ENCODE data around the gene DENND10. TPM values are rescaled to one million over a fixed set of nuclear protein-coding genes. Genes with fewer than 3 reads are reported as not detected.
"Not testable (repeated sequence)": the region's sequence is repeated elsewhere in the genome, so short reads cannot be mapped to it uniquely, and the experiment has no call there.

DENND10 gene
- total and polyA plus RNA-seq, 4 donors: 17.9 to 37.7 (median 27.3) TPM

DNA sequence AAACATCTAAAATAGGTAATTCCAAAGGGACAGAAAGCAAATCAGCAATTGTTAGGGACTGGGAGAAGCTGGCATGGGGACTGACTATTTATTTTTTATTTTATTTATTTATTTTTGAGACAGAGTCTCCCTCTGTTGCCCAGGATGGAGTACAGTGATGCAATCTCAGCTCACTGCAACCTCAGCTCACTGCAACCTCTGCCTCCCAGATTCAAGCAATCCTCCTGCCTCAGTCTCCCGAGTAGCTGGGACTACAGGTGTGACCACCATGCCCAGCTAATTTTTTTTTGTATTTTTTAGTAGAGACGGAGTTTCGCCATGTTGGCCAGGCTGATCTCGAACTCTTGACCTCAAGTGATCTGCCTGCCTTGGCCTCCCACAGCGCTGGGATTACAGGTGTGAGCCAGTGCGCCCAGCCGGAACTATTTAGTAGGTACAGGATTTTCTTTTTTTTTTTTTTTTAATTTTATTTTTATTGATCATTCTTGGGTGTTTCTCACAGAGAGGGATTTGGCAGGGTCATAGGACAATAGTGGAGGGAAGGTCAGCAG is 77.0 kb downstream of the DENND10 start:
- not testable (repeated sequence) for H3K4me3 ChIP-seq (ENCODE audit: low read depth in 1 of 3, low read length in 3 of 3); H3K27ac ChIP-seq (ENCODE audit: low read depth in 1 of 2, low read length in 2 of 2); H3K9me3 ChIP-seq (ENCODE audit: control insufficient read depth in 4 of 4, low read length in 3 of 4)

DNA sequence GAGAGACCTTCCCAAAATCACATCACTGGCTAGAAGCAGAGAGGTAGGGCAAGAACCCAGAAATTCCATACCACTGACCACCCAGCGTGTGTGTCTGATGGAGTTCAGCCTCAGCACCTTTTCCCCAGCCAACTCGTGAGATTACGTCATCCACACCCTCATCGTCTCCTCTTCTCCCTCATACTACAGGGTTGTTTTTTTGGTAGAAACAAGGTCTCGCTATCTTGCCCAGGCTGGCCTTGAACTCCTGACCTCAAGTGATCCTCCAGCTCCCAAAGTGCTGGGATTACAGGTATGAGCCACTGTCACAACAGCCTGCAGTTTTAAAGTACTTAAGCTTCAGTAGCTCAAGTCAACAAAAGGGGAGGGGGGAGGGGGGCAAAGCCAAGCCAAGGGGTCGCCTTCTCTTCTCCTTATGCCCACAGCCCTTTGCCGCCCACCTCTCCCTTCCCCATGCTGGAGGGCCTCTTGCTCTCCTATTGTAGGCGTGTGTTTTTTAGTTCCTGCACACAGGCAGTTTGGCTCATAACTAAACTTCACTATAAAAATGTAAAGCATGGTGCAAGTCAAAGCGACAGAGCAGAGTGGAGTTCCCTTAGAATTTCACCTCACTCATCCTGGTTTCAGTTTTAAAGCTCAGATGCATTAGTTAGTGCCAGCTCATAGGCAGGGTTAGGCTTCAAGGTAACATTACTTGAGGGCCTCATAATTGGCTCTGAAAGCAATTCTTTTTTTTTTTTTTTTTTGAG is 79.9 kb downstream of the DENND10 start:
- H3K4me1 ChIP-seq (ENCODE audit: control insufficient read depth in 4 of 4, insufficient read depth in 4 of 4, low read length in 3 of 4): peaks cover 0 to 4% (median 1%) of the 10 kb centered on the region in 4 donors
- no peaks in the 10 kb centered on the region for H3K36me3 ChIP-seq (ENCODE audit: control insufficient read depth in 4 of 4, insufficient read depth in 3 of 4, low read depth in 1 of 4, low read length in 3 of 4)
- TF ChIP-seq, protein P1, sequence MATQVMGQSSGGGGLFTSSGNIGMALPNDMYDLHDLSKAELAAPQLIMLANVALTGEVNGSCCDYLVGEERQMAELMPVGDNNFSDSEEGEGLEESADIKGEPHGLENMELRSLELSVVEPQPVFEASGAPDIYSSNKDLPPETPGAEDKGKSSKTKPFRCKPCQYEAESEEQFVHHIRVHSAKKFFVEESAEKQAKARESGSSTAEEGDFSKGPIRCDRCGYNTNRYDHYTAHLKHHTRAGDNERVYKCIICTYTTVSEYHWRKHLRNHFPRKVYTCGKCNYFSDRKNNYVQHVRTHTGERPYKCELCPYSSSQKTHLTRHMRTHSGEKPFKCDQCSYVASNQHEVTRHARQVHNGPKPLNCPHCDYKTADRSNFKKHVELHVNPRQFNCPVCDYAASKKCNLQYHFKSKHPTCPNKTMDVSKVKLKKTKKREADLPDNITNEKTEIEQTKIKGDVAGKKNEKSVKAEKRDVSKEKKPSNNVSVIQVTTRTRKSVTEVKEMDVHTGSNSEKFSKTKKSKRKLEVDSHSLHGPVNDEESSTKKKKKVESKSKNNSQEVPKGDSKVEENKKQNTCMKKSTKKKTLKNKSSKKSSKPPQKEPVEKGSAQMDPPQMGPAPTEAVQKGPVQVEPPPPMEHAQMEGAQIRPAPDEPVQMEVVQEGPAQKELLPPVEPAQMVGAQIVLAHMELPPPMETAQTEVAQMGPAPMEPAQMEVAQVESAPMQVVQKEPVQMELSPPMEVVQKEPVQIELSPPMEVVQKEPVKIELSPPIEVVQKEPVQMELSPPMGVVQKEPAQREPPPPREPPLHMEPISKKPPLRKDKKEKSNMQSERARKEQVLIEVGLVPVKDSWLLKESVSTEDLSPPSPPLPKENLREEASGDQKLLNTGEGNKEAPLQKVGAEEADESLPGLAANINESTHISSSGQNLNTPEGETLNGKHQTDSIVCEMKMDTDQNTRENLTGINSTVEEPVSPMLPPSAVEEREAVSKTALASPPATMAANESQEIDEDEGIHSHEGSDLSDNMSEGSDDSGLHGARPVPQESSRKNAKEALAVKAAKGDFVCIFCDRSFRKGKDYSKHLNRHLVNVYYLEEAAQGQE (IDR thresholded peaks at IDR 0.05): no peak
- TF ChIP-seq FOXA1 (IDR thresholded peaks at IDR 0.05) (no peak), JUND (IDR thresholded peaks at IDR 0.05) (no peak)
- H3K9ac ChIP-seq (ENCODE audit: low read depth in 1 of 2, low read length in 2 of 2): no peak overlapping the region
- H3K9me3 ChIP-seq (ENCODE audit: control insufficient read depth in 4 of 4, low read length in 3 of 4): no peaks in the 10 kb centered on the region
- H3K27ac ChIP-seq (ENCODE audit: low read depth in 1 of 2, low read length in 2 of 2): no peak overlapping the region
- 83% methylated on average over 9 of the region's 9 CpGs for WGBS
- H3K4me3 ChIP-seq (ENCODE audit: low read depth in 1 of 3, low read length in 3 of 3): no peak overlapping the region
- no peak for DNase-seq (ENCODE audit: low spot score)
- no peaks in the 10 kb centered on the region for H3K27me3 ChIP-seq (ENCODE audit: control insufficient read depth in 4 of 4, insufficient read depth in 4 of 4, low read length in 3 of 4)

More for the DNA sequence above, 77.0 kb downstream of the DENND10 start:
- peak in 1 of 2 donors; percentile 18 for TF ChIP-seq RAD21 (IDR thresholded peaks at IDR 0.05)
- not testable (repeated sequence) for H3K9ac ChIP-seq (ENCODE audit: low read depth in 1 of 2, low read length in 2 of 2); DNase-seq (ENCODE audit: low spot score); H3K27me3 ChIP-seq (ENCODE audit: control insufficient read depth in 4 of 4, insufficient read depth in 4 of 4, low read length in 3 of 4); H3K36me3 ChIP-seq (ENCODE audit: control insufficient read depth in 4 of 4, insufficient read depth in 3 of 4, low read depth in 1 of 4, low read length in 3 of 4)
- WGBS: 89% methylated on average over 7 of the region's 7 CpGs
- H3K4me1 ChIP-seq (ENCODE audit: control insufficient read depth in 4 of 4, insufficient read depth in 4 of 4, low read length in 3 of 4): peaks cover 3 to 16% (median 9%) of the 10 kb centered on the region in 4 donors

Small RNA genes lying within 50 kb of the gene (small RNA-seq; reads per million reads assigned to genes)
- gene AL355598.1 (not detected), gene RF00413 (not detected), gene SNORA19 (not detected)

Other genes with a start within 250 kb of the DENND10 start
- gene NANOS1, start 74.4 kb upstream of the DENND10 start, total RNA-seq: 1 to 10 TPM in 1 of 2 donors, under 1 TPM in 1; 0.08 to 1.1 TPM
- gene NANOS1, start 74.4 kb upstream of the DENND10 start, polyA plus RNA-seq: under 1 TPM; 0.07 to 0.12 TPM
- gene EIF3A, start 23.3 kb upstream of the DENND10 start, total RNA-seq: 10 to 100 TPM; 54.1 to 88.9 TPM
- gene EIF3A, start 23.3 kb upstream of the DENND10 start, polyA plus RNA-seq: 10 to 100 TPM; 27.5 to 41.0 TPM
- gene SFXN4, start 61.6 kb downstream of the DENND10 start, total RNA-seq: 10 to 100 TPM; 12.4 to 34.1 TPM
- gene SFXN4, start 61.6 kb downstream of the DENND10 start, polyA plus RNA-seq: 10 to 100 TPM; 20.7 to 27.5 TPM
- gene PRDX3, start 74.7 kb downstream of the DENND10 start, total RNA-seq: 100 to 1,000 TPM; 176 to 247 TPM
- 100 to 1,000 TPM; 268 to 307 TPM for gene PRDX3, start 74.7 kb downstream of the DENND10 start, polyA plus RNA-seq
- 1 to 10 TPM; 4.5 to 6.6 TPM for gene GRK5, start 103.5 kb downstream of the DENND10 start, total RNA-seq
- gene GRK5, start 103.5 kb downstream of the DENND10 start, polyA plus RNA-seq: 1 to 10 TPM; 2.1 to 5.7 TPM